SK-N-DZ (cell line): ENCODE measurements around the gene FOXD2.
"Not testable (repeated sequence)": the region's sequence is repeated elsewhere in the genome, so short reads cannot be mapped to it uniquely, and the experiment has no call there.

Experiments used
- DNase-seq: peaks from one replicate; pipeline ENCODE4 v3.0.0-alpha.2; 2015; ENCODE audit warnings: low spot score

The FOXD2 gene

DNA sequence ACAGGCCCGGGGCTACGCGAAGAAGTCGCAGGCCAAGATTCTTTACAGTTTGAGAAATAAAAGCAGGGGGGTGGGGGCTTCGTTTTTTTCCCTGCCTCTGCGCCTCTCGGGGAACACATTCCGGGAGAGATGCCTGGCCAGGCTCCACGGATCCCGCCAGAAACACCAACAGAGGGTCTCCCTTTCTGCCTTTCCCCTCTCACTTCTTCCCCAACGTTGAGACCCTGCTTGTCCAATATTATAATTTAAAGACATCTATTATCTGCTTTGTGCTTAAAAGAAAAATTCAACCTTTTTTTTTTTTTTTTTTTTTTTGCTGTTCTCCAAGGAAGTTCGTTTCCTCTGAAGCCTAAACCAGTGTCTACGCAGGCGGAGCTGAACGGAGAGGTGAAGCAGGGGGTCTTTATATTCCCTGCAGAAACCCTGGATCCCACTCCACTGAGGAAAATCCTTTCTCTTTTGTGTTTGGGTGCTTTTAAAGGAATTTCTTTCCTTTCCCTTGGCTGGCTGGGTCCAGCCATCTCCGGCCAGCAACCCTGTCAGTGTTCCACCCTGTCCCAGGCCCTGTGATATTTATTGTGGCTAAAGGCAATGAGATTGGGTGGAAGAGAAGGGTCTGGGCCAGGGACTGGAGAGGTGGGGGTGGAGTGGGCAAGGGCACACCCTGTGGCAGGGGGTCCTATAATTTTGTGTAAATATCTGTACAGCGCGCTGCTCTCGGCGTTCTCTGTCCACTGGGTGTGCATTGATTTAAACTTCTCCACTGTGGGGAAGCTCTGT lies 2.2 kb downstream of the FOXD2 start:
- no peak for DNase-seq

DNA sequence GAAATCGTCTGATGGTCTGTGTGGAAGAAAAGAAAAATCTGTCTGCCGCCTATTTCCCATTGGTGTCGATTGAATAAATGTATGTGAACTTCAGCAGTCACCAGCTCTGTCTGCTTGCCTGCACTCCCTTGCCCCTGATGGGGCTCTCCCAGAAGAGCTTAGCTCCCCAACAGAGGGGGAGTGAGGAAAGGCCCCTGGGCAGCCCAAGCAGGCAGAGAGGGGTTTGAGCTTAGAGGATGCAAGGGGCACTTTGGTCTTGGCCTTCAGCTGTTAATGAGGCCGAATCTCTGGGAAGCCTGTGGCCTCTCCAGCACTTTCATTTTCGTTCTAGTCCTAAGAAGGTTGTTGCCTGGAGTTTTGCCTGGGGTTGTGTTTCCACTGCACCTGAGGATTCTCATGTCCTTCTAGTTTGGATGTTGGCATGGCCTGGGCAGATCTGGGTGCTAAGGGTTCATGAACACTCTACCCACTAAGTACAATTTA lies 2.8 kb downstream of the FOXD2 start:
- no peak for DNase-seq

DNA sequence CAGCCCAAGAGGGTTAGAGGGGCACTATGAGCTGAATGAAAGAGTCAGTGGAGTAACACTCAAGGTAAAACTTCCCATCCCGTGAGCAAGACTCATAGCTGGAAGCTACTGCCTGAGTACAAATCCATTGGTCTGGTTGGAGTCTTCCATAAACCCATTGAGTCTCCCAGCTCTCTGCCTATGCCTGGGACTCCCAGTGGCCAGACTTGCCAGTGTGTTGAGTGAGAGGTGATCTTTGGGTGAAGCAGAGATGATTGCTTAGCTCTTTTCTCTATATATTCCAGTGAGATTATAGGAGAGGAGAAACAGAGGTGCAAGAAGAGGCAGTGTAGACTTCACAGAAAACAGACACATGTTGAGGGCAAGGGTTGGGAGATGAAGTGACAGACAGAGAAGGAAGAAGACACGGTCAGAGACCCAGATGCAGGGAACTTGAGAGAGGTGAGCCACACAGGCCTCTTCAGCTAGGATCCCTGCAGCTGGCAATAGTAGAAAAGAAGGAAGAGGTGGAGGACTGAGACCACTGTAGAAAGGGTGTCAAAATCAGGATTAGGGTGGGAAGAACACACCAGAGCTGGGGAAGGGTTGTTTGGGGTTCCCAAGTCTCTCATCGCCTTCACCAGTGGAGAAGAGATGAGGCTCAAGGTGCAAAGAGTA lies 3.7 kb downstream of the FOXD2 start:
- no peak for DNase-seq

DNA sequence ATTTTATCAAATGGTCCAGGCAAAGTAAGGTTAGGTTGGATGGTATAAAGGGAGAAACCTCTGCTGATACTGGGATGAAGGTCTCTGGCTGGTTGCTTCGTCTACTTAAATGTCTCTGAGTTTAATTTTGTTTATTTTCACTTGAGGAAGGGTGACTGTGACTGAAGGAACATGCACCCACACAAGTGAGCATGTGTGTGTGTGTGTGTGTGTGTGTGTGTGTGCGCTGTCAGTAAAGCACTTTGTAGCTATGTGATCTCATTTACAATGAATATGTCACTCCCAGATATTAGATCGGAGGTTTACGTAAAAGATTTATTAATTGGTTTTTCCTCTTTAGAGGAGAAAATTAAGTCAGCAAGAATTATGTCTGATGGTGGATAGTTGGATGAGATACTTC lies 4.4 kb downstream of the FOXD2 start:
- DNase-seq, result no peak

DNA sequence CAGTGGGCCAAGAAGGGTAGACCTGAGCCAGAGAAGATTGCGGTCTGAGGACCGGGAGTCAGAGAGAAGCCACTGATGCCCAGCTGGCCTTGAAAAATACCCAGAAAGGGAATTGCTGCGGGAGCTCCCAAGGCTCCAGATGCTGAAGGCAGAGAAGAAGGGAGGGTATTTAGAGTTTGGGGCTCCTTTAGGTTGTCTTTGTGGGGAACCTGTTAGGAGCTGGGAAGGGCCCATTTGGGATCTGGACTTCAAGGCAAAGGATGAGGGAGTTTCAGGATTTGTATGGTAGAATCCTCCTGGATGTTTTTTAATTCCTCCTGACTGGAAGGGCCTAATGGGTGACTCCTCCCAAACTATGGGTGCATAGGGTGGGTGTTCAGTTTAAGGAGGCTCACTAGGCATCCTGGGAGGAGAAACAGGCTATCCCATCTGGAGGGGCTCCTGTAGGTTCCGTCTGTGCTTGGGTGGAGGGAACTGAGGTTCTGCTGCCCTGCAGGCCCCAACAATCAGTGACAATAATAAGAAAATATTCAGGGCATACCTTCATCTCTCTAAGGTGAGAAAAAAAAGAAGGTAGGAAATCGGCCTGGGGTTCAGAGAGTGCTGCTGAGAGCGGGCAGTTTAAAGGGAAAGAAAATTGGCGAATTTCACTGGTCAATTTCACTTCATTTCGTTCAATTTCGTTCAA lies 5.1 kb downstream of the FOXD2 start:
- DNase-seq, result no peak

DNA sequence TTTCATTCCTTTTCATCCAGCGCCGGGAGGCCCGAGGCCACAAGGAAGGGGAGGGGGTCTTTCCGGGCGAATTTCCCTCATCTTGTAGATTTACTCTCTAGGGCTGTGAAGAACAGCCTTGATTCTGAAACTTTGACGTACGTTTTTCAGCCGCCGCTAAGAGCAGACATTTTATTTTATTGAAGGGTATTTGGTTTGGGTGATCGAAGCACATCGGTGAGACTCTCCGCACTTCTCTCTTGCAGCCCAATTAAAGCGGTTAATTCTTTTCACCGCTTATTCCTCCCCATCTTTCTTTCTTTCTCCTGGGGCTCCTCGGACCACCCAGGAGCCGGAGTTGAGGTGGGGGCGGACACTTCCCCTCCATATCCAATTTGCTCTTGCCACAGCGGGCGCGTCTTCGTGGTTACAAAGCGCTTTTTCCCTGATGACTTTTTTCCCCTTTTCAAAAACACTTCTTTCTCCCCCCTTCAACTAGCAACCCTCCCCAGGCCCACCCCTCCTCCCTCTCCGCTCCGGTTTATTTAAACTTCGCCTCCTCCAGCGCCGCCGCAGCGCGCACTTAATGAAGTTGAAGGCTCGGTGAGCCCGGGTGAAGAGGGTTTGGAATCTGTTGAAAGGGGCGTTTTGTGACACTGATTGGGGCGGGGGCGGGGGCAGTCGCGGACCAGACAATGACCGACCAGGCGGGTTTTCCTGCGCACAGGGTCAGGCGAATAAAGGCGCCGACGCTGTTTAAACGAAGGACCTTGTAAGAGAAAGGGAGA lies 5.9 kb downstream of the FOXD2 start:
- DNase-seq, result no peak

DNA sequence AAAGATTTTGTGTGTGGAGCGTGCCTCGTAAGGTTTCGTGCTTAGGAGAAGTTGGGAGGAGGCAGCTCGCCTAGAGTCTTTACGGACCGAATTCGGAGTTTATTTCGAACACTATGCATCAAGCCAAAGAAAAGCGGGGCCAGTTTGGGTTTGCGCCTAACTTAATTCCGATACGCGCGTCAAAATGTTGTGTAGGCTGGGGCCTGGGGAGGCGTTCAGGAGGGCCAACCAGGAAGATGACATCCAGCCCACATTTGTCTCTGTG lies 6.4 kb downstream of the FOXD2 start:
- DNase-seq, result no peak

DNA sequence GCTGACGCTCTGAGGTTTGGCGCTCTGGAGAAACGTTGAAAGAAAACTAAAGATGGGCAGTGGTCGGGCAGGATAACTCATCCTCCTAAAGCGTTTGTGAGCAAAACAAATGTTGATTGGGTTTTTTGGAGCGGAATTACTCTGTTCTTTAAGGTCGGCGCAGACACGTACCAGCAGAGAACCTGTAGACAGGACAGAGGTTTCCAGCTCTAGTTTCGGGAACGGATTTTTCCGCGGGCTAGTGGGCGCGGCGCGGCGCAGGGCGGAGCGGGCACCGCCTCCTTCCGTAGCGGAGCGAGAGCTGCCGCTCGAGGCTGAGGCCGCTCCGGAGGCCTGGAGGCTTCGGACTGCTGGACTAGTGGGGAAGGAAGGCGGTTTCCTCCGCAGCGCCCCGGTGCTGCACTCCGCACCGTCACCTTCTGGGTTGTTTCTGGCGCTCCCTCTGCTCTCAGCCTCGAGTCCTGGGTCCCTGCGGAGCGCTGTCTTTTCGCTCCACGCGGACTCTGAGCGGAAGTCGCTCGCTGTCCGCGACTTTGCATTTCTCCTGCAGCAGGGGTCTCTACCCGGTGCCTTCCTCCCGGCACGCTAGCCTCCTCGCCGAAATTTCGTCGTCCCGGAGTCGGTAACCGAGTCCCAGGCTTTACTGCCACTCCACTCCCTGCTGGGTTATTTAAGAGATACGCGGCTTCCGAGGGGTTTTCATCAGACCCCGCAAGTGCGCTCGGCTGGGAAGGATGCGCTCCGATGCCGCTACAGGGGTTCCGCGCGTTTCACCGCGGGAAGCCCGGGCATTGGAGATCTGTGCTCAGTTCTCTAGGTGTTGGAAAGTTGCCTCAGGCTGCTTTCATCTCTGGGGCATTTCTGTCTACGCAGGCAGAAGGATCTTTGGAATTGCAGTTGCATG lies 7.0 kb downstream of the FOXD2 start:
- no peak for DNase-seq

DNA sequence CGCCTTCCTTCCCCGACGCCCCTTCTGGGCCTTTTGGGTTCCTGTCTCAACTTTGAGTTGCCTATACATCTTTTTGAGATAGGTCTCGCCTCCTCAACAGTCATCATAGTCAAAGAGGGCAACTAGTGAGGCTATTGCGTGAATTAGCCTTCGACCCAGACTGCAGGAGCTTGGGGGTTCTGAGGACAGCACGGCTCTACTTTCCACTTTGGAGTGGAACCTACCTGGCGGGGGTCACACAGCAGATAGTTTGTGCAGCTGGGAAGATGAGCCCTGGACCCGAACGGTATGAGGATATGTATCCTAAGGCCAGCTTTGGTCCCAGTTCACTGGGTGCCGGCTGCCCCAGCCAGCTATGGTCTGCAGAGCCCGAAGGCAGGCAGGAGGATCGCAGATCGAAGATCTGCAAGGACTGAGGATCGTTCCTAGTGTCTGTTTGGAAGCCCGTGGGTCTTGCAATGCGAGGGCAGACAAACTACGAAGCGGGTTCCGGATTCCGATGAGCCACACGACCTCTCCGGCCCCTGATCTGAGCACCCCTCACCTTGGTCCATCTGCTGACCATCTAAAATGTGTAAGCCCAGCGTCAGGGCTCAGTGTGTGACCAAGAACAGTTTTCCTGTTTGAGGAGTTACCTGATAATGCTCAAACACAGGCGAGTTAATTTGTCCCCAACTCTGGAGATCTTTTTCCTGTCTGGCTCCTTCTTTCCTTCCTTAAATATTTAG lies 8.1 kb downstream of the FOXD2 start:
- DNase-seq, result no peak

DNA sequence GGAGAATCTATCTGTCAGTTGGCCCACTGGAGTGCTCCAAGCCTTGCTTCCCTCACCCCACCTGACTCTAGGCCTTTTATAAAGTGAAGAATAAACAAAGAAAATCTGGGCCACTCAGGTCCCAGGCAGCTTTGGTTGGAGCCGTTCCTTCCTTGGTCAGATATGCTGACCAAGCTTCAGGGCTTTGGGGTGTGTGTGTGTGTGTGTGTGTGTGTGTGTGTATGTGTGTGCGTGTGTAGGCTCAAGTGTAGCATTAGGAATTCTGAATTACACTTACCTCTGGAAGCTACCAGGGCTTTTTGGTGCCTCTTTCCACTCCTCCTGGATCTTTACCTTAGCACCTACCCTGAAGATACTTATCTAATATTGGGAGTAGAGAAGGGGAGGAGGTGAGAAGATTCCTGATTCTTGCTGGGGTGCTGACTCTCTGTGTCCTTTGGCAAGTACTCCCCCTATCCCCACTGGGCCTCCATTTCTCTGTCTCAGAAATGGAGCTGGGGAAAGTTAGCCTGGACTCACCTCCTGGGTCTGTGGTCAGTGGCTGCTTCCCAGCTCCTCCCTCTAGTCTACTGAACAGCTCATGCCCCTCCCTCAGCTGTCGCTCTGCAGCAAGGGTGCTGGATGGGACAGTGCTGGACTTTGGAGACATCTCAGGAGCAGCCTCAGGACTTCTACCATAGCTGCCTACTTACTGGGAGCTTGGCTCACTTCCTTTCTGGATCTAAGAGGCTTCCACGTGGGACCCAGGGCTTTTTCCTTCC lies 10.8 kb downstream of the FOXD2 start:
- DNase-seq, result no peak

DNA sequence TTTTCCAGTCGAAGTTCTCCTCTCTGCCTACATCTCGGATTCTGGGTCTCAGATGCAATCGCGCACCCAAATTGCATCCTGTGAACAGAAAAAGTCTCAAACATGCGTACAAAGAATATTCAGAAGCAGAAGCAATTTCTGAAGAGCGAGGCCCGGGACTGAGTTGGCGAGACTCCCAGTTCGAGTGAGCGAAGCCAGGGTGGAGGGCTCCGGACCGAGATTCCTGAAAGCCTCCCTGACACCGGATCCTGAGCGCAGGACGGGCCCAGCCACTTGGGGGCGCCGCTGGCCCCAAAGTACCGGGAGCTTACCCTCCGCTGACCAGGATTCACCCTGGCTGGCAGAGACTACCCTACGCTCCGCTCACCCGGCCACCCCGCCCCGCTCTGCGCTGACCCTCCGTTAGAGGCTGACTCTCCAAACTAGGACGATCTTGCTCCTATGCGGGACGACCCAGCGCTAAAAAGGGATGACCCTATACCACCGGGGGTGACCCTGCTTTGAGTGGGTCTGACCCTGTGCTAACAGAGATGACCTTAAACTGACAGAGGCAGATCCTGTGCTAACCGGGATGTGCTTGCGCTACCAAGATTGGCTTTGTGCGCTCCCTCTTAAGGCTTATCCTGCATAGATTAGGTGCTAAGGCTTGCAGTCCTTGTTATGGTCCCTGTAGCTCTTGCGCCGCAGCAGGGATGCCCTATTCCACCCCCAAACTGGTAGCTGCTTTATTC lies 12.1 kb downstream of the FOXD2 start:
- DNase-seq, result no peak

DNA sequence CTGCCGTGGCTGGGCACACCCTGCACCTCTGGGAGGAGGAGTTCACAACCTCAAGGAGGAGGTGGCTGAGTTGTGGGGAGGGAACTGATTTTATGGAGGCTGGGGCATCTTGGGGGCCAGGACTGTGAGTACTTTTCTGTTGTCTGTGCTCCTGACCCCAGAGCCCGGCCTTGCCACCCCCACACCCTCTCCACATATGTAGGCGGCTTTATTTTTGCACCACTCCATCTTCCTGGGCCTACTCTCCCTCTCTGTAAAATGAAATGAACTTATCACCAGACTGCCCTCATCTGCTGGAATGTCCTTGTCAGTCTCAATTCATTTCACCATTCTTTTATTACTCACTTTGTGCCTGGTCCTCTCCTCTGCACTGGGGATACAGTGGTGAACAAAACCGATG lies 12.8 kb downstream of the FOXD2 start:
- DNase-seq, result no peak

DNA sequence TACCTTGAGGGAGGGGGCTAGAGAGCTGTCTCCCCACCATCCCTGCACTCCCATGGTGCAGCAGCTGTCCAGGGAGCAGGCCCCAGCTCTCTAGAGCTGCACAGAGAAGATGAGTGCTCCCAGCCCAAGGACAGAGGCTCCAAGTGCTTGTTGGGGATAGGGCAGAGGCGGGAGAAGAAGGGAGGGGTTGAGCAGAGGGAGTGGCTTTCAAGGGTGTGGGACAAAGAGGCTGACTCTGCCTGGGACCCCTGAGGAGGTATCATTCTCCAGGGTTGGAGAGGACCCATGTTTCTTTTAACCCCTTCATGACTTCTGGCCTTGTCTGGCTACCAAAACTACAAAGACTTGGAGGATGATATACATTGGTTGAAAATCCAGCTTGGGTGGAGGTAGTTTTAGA lies 14.6 kb downstream of the FOXD2 start:
- DNase-seq, result no peak

DNA sequence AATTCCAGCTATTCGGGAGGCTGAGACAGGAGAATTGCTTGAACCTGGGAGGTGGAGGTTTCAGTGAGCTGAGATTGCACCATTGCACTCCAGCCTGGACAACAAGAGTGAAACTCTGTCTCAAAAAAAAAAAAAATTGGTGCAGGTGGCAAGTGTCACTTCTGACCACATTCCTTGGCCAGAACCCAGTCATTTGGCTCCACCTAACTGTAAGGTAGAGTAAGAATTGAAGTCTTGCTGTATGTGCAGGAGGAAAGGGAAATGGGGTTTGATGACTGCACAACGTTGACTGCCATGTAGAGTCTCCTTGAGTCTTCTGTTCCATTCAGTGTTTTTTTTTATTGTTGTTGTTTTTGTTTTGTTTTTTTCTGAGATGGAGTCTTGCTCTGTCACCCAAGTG lies 16.1 kb downstream of the FOXD2 start:
- not testable (repeated sequence) for DNase-seq

DNA sequence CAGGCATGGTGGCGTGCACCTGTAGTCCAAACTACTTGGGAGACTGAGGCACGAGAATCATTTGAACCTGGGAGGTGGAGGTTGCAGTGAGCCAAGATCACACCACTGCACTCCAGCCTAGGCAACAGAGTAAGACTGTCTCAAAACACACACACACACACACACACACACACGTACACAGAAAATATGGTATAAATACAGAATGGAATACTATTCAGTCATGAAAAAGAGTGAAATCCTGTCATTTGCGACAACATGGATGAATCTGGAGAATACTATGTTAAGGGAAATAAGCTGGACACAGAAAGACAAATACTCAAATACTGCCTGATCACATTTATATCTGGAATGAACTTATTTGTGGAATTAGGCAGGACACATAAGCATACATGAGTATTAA lies 18.4 kb downstream of the FOXD2 start:
- DNase-seq, result no peak

DNA sequence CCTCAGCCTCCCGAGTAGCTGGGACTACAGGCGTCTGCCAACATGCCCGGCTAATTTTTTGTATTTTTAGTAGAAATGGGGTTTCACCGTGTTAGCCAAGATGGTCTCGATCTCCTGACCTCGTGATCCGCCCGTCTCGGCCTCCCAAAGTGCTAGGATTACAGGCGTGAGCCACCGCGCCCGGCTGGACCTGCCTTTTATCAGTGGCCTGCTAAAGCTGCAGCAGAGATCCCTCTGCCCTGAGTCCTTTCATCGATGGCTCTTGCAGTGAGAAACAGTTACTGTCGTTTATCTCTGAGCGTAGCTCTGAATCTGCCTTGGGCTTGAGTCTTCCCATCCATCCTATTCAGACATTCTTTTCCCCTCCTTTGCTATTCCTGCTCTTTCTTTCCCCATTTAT lies 19.7 kb downstream of the FOXD2 start:
- DNase-seq, result not testable (repeated sequence)

DNA sequence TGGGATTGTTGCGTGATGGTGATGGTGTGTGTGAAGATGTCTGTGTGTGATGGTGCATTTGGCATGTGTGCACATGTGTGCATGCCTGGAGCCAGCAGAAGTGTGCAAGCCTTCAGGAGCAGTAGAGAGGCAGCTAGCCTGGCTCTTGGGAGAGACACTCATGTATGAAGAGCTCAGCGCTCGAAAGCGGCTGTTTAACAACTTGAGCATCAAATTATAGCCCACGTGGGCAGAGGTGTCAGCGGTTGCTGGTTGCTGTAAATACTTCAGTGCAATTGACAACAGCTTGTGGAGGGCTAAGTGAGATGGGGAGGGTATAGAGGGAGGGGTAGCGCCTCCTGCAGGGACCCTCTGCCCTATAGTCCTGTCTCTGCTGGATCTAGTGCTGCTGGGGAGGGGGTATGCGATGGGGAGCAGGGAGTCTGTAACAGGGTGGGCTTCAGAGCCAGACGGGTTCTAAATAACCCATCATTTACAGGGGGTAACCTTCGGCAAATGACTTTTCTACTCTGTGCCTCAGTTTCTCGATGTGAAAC lies 21.5 kb downstream of the FOXD2 start:
- no peak for DNase-seq

DNA sequence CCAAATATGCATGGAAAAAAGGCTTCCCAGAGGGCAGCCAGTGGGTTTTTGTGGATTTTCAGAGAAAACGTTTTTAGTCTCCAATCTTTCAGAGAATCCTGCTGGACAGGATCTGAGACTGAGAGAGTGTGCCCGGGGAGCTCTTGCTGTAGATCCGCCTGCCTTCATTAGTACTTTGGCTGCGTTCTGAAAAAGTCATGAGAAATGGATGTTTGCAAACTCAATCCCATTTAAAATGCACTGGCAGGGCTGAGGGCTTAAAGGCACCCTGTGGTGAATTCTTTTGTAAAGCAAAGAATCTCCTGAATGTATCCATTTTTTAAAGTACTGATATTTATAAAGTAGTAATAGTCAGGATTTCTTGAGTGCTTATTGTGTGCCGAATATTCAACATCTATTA lies 22.2 kb downstream of the FOXD2 start:
- no peak for DNase-seq

DNA sequence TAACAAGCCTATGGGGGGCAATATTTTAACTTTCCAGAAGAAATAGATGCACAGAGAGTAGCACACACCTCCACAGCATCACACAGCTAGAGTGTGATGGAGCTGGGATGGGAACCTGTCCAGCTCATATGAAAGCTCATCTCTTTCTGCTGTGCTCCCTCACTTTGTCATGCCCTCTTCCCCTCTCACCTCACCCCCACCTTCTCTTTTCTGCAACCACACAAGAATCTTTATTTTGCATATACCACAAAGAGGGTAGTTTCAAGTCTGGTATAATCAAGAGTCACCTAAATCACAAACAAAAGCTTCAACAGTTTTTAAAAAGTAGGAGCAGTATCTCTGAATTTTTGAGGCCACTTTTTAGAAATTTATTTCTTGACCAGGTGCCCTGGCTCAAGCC lies 22.6 kb downstream of the FOXD2 start:
- DNase-seq, result no peak
